HEK293 (cell line): ENCODE data around the gene PARD3.

ENCODE experiments used
- CTCF ChIP-seq: fragments of 450-650 bp; formaldehyde crosslinking; IDR thresholded peaks from 2 replicates; pipeline ENCODE4 v1.5.1; 2016; ENCODE audit warnings: missing biosample characterization, missing genetic modification characterization
- HOXD13 ChIP-seq: sonication (generic); formaldehyde crosslinking; IDR thresholded peaks from 2 replicates; pipeline ENCODE4 v1.8.0; 2022; ENCODE audit warnings: missing genetic modification reagents, borderline replicate concordance
- ZNF776 ChIP-seq: fragments of 450-650 bp; formaldehyde crosslinking; IDR thresholded peaks from 2 replicates; pipeline ENCODE4 v1.5.0; 2017; ENCODE audit warnings: missing biosample characterization, missing genetic modification characterization, borderline replicate concordance
- ZSCAN30 ChIP-seq: fragments of 450-650 bp; IDR thresholded peaks from 2 replicates; pipeline ENCODE4 v1.5.1; 2018; ENCODE audit warnings: missing biosample characterization, mild to moderate bottlenecking, missing genetic modification characterization, moderate library complexity
- TF ChIP-seq, protein P1 (sequence below): fragments of 450-650 bp; formaldehyde crosslinking; IDR thresholded peaks from 2 replicates; pipeline ENCODE4 v1.5.1; 2016; ENCODE audit warnings: missing biosample characterization, missing genetic modification characterization, borderline replicate concordance

DNA sequence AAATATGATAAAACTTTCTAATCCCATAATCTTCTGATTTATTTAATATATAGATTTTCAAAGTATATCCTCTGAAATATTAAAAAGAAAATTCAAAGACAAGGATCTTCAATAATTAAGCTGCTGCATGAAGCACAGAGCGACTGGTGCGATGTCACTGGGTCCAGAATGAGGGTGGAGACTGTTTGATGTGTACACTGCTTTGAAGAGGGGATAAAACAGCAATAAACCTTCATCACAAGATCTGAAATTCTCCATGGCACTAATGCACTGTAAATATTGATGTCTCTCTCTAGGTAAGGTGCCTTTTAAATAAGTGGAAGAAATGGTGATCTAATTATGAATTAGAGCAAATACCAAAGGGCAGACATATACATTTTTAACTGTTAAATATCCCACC, 337.8 kb downstream of the PARD3 start:
- no peak for TF ChIP-seq CTCF (tag by site-specific recombination)
- TF ChIP-seq ZNF776 (tag by site-specific recombination): no peak
- no peak for TF ChIP-seq HOXD13 (CRISPR knock-in tag)
- no peak for TF ChIP-seq ZSCAN30 (tag by site-specific recombination)
- TF ChIP-seq, protein P1, sequence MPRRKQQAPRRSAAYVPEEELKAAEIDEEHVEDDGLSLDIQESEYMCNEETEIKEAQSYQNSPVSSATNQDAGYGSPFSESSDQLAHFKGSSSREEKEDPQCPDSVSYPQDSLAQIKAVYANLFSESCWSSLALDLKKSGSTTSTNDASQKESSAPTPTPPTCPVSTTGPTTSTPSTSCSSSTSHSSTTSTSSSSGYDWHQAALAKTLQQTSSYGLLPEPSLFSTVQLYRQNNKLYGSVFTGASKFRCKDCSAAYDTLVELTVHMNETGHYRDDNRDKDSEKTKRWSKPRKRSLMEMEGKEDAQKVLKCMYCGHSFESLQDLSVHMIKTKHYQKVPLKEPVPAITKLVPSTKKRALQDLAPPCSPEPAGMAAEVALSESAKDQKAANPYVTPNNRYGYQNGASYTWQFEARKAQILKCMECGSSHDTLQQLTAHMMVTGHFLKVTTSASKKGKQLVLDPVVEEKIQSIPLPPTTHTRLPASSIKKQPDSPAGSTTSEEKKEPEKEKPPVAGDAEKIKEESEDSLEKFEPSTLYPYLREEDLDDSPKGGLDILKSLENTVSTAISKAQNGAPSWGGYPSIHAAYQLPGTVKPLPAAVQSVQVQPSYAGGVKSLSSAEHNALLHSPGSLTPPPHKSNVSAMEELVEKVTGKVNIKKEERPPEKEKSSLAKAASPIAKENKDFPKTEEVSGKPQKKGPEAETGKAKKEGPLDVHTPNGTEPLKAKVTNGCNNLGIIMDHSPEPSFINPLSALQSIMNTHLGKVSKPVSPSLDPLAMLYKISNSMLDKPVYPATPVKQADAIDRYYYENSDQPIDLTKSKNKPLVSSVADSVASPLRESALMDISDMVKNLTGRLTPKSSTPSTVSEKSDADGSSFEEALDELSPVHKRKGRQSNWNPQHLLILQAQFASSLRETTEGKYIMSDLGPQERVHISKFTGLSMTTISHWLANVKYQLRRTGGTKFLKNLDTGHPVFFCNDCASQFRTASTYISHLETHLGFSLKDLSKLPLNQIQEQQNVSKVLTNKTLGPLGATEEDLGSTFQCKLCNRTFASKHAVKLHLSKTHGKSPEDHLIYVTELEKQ (tag by site-specific recombination): no peak
